K562 (cell line): ENCODE results near the gene DNAAF9. TPM values are rescaled to one million over a fixed set of nuclear protein-coding genes. Genes with fewer than 3 reads are reported as not detected.

Source experiments
- BRD4 ChIP-seq: fragments of 200-600 bp; sonication (generic); IDR thresholded peaks from 2 replicates; pipeline ENCODE4 v1.6.1; 2017; ENCODE audit warnings: inconsistent platforms
- CREB5 ChIP-seq: fragments of 250-450 bp; sonication (Bioruptor Pico); IDR thresholded peaks from 2 replicates; pipeline ENCODE4 v1.5.0; 2020; ENCODE audit warnings: mild to moderate bottlenecking
- FOXM1 ChIP-seq, 2 experiments: fragments of 450-650 bp in 1 of 2; sonication (generic) in 1 of 2; formaldehyde crosslinking in 1 of 2; IDR thresholded peaks; 2 replicates each; pipeline versions ENCODE4 v1.6.1 to v1.9.0; 2017 to 2022; ENCODE audit warnings: low read depth in 2 of 2, mild to moderate bottlenecking in 2 of 2, missing genetic modification reagents in 1 of 2, moderate library complexity in 1 of 2
- IRF2 ChIP-seq: sonication (generic); formaldehyde crosslinking; IDR thresholded peaks from 2 replicates; pipeline ENCODE4 v1.8.1; 2022; ENCODE audit warnings: mild to moderate bottlenecking, missing genetic modification reagents
- KDM1A ChIP-seq, 2 experiments: fragments of 450-650 bp; IDR thresholded peaks; 2 replicates each; pipeline ENCODE4 v1.6.1; 2016; ENCODE audit warnings: mild to moderate bottlenecking in 2 of 2
- KLF10 ChIP-seq: fragments of 250-450 bp; sonication (Bioruptor Pico); IDR thresholded peaks from 2 replicates; pipeline ENCODE4 v1.6.1; 2021; ENCODE audit warnings: matching md5 sums
- KLF6 ChIP-seq: fragments of 250-450 bp; sonication (Bioruptor Pico); IDR thresholded peaks from 2 replicates; pipeline ENCODE4 v1.4.0; 2020; ENCODE audit warnings: mild to moderate bottlenecking, moderate library complexity, borderline replicate concordance
- NFATC3 ChIP-seq: fragments of 450-650 bp; IDR thresholded peaks from 2 replicates; pipeline ENCODE4 v1.6.1; 2017; ENCODE audit warnings: mild to moderate bottlenecking
- NFE2L1 ChIP-seq: fragments of 450-650 bp; IDR thresholded peaks from 2 replicates; pipeline ENCODE4 v1.6.1; 2016; ENCODE audit warnings: missing genetic modification characterization, low read depth, mild to moderate bottlenecking, missing compliant biosample characterization, moderate library complexity, borderline replicate concordance
- POLR2AphosphoS2 ChIP-seq: IDR thresholded peaks from 2 replicates; pipeline ENCODE4 v1.6.1; 2012; ENCODE audit warnings: low read length, improper control_type of control experiment
- PTRF ChIP-seq: fragments of 450-650 bp; IDR thresholded peaks from 2 replicates; pipeline ENCODE4 v1.6.1; 2016; ENCODE audit warnings: mild to moderate bottlenecking, missing genetic modification characterization, missing compliant biosample characterization
- SIN3A ChIP-seq, 2 experiments: fragments of 150-350 bp in 1 of 2; IDR thresholded peaks; 2 replicates each; pipeline ENCODE4 v1.6.1; 2011 to 2016; ENCODE audit warnings: borderline replicate concordance in 2 of 2, low read depth in 2 of 2, low read length in 2 of 2, mild to moderate bottlenecking in 2 of 2, moderate library complexity in 2 of 2; ENCODE audit not compliant: control insufficient read depth in 1 of 2
- SIRT6 ChIP-seq: IDR thresholded peaks from one replicate; pipeline ENCODE4 v1.6.1; 2012; ENCODE audit warnings: low read depth, mild to moderate bottlenecking, control low read depth, inconsistent platforms, low read length, moderate library complexity
- STAT5A ChIP-seq: IDR thresholded peaks from 2 replicates; pipeline ENCODE4 v1.6.1; 2012; ENCODE audit warnings: low read length, inconsistent platforms, borderline replicate concordance
- TOE1 ChIP-seq, 2 experiments: fragments of 450-650 bp in 1 of 2; sonication (generic) in 1 of 2; formaldehyde crosslinking in 1 of 2; IDR thresholded peaks; 2 replicates each; pipeline versions ENCODE4 v1.7.1 to v1.8.0; 2016 to 2022; ENCODE audit warnings: borderline replicate concordance in 2 of 2, mild to moderate bottlenecking in 2 of 2, antibody characterized with exemption in 1 of 2, inconsistent platforms in 1 of 2, low read depth in 1 of 2, missing genetic modification reagents in 1 of 2, moderate library complexity in 1 of 2
- TSHZ1 ChIP-seq: fragments of 250-450 bp; sonication (Bioruptor Pico); IDR thresholded peaks from 2 replicates; pipeline ENCODE4 v1.4.0; 2020; ENCODE audit warnings: mild to moderate bottlenecking, moderate library complexity
- XRCC4 ChIP-seq: IDR thresholded peaks from one replicate; pipeline ENCODE4 v1.6.1; 2011; ENCODE audit not compliant: insufficient read depth, insufficient read length; ENCODE audit errors: extremely low read depth
- ZBTB49 ChIP-seq: sonication (generic); formaldehyde crosslinking; IDR thresholded peaks from 2 replicates; pipeline ENCODE4 v1.8.0; 2022; ENCODE audit warnings: missing genetic modification reagents, mild to moderate bottlenecking, borderline replicate concordance
- ZNF239 ChIP-seq: fragments of 250-450 bp; sonication (Bioruptor Pico); IDR thresholded peaks from 2 replicates; pipeline ENCODE4 v1.4.0; 2020; ENCODE audit warnings: mild to moderate bottlenecking
- ZNF384 ChIP-seq: IDR thresholded peaks from 2 replicates; pipeline ENCODE4 v1.6.1; 2012; ENCODE audit warnings: low read depth, low read length, improper control_type of control experiment
- ZZZ3 ChIP-seq: fragments of 450-650 bp; IDR thresholded peaks from 2 replicates; pipeline ENCODE4 v1.6.1; 2016; ENCODE audit warnings: antibody characterized with exemption, mild to moderate bottlenecking, moderate library complexity
- polyA plus RNA-seq, 8 experiments: library from polyadenylated mRNA; depleted of rRNA in 4 of 8; stranded (reverse) in 5 of 8; unstranded in 3 of 8; fragments of >200 nt; fragmentation: Nextera tagmentation in 2 of 8; fragmentation: Illumina TruSeq in 1 of 8; extraction: Ambion mirVana in 2 of 8; extraction: Trizol in 1 of 8; gene quantifications; 2 replicates each; pipeline versions ENCODE4 v1.2.1 to v1.2.3, GENCODE V29; 2011 to 2014; ENCODE audit warnings: inconsistent platforms in 1 of 8, missing spikeins in 1 of 8
- total RNA-seq, 7 experiments: library from RNA; depleted of rRNA in 6 of 7; stranded (reverse); fragments of >200 nt in 6 of 7; fragmentation: Illumina TruSeq in 2 of 7; extraction: Trizol in 2 of 7; gene quantifications; 2 replicates each; pipeline versions ENCODE4 v1.2.1 to v1.2.3, GENCODE V29; 2011 to 2021; ENCODE audit warnings: low replicate concordance in 1 of 7

The DNAAF9 gene
- total and polyA plus RNA-seq, 9 of the 15 experiments (the other 6 are each of a cell fraction or from before 2014, with no cell fraction given), result 0.42 to 2.9 (median 1.9) TPM

GRCh38 chr20:3446779-3447178 lies 39.3 kb upstream of the DNAAF9 start (continued):
- TF ChIP-seq ZBTB49 (CRISPR knock-in tag) (no peak), FOXM1 (IDR thresholded peaks at IDR 0.05; ENCODE audit: low read depth) (peak; percentile 69; the same call in 1 of the 2 replicates), FOXM1 (CRISPR knock-in tag; IDR thresholded peaks at IDR 0.05; ENCODE audit: low read depth) (no peak), ZNF384 (peak; percentile 93), PTRF (tag) (no peak), NFE2L1 (tag) (no peak), KLF6 (CRISPR knock-in tag) (no peak), SIRT6 (no peak), TSHZ1 (CRISPR knock-in tag) (no peak), TOE1 (IDR thresholded peaks at IDR 0.05; ENCODE audit: borderline replicate concordance) (peak; percentile 75; the same call in 1 of the 2 replicates), TOE1 (CRISPR knock-in tag; IDR thresholded peaks at IDR 0.05; ENCODE audit: borderline replicate concordance, low read depth) (no peak), XRCC4 (no peak), STAT5A (peak; percentile 65), CREB5 (CRISPR knock-in tag) (no peak), KLF10 (CRISPR knock-in tag) (no peak), POLR2AphosphoS2 (no peak), NFATC3 (no peak), IRF2 (no peak), KDM1A (IDR thresholded peaks at IDR 0.05) (peak; percentile 75 to 82), ZZZ3 (no peak), SIN3A (IDR thresholded peaks at IDR 0.05; ENCODE audit: borderline replicate concordance in 2 of 2, control insufficient read depth in 1 of 2, low read depth in 2 of 2, low read length in 2 of 2) (no peak), ZNF239 (no peak), BRD4 (no peak)
